Right renal cortex interstitium (tissue), 3 donors: ENCODE measurements around the gene SLC7A6OS. TPM values are rescaled to one million over a fixed set of nuclear protein-coding genes. Genes with fewer than 3 reads are reported as not detected.
A peak's percentile ranks its signal among the peaks of the same experiment; 100 is the strongest.

Experiments
- DNase-seq, 3 donors: peaks; one replicate each; pipeline ENCODE4 v3.0.0-alpha.2; 2013; ENCODE audit warnings: low read depth in 3 of 3, low spot score in 2 of 3
- polyA plus RNA-seq, 3 donors: library from polyadenylated mRNA; unstranded; fragments of 120-200 nt; gene quantifications; one replicate each; pipeline ENCODE4 v1.2.1, GENCODE V29; 2013; ENCODE audit not compliant: insufficient read length in 3 of 3

Gene SLC7A6OS
- polyA plus RNA-seq, 3 donors, result 21.1 to 23.9 (median 21.4) TPM

DNA sequence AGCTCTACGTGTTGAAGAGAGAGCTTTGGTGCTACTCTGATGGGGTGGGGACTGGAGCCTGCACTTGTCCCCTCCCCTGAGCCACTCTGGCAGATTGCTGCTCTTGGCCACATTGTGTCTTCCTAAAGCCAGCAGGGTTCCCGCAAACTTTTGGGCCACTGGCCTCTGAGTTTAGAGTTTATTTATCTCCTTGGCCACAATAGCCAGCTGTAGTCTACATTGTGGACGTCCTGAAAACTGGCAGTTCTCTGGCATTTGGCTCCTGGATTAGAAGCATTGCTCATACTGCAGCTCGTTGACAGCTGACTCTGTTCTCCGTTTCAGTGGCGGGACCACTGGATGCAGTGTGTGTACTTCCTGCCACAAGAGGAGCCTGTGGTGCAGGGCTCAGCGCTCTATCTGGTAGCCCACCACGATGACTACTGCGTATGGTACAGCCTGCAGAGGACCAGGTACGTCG lies 34.6 kb upstream of the SLC7A6OS start:
- no peak for DNase-seq

DNA sequence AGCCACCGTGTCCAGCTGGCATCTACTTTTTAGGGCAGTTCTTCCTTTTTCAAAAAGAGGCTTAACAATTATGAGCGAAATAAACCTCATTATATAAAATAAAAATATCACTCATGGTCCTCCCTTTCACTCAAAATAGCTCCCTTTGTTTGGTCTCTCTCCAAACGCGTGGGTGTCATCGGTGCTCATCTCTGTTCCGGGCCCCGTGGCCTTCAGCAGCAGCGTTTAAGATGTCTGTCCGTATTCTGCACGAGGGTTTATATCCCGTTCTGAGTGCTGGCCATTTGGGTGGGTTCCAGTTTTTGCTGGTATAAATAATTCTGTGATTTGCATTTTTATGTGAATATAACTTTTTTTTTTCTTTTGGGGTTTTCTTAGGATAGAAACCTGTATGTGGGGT lies 33.5 kb upstream of the SLC7A6OS start:
- no peak for DNase-seq

DNA sequence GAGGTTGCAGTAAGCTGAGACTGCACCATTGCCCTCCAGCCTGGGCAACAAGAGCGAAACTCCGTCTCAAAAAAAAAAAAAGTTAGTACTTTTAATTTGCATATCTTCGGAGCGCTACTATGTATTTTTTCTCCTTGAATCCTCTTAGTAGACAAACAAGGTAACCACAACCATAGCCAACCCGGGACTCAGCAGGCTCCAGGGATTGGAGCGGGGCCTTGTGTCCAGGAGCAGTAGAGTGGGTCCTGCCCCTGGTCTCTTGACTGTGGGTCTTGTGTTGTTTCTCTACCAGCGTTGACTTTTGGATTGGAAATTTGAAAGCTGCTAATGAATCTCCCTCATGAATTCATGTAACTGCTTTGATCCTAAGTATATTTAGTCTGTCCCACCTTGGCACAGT lies 32.4 kb upstream of the SLC7A6OS start:
- DNase-seq, result no peak

DNA sequence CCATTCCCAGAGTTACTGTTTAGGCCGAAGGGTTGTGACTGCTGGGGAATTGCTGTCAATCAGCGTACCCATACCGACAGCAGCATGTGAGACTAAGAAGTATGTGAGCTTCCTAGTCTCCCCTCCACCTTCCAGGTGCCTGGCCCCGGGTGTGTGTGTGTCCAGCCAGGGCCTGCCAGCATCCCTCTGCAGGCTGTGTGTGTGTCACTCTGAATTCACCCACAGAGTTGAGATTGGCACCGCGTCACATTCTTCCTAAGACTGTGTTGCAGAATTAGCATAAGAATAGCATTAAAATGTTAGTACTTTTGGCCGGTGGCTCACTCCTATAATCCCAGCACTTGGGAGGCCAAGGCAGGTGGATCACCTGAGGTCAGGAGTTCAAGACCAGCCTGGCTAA lies 31.9 kb upstream of the SLC7A6OS start:
- no peak for DNase-seq

DNA sequence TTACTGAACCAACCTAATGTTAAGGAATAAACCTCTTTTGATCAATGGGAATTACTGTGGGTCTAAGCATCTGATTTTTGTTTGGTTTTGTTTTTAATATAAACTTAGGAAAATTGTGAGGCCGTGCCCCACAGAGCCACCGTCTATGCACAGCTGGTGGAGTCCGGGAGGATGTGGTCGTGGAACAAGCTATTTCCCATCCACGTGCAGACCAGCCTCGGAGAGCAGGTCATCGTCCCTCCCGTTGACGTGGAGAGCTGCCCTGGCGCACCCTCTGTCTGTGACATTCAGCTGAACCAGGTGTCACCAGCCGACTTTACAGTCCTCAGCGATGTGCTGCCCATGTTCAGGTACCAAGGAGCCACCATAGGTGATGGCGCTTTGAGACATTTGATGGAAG lies 28.5 kb upstream of the SLC7A6OS start:
- DNase-seq, result no peak

DNA sequence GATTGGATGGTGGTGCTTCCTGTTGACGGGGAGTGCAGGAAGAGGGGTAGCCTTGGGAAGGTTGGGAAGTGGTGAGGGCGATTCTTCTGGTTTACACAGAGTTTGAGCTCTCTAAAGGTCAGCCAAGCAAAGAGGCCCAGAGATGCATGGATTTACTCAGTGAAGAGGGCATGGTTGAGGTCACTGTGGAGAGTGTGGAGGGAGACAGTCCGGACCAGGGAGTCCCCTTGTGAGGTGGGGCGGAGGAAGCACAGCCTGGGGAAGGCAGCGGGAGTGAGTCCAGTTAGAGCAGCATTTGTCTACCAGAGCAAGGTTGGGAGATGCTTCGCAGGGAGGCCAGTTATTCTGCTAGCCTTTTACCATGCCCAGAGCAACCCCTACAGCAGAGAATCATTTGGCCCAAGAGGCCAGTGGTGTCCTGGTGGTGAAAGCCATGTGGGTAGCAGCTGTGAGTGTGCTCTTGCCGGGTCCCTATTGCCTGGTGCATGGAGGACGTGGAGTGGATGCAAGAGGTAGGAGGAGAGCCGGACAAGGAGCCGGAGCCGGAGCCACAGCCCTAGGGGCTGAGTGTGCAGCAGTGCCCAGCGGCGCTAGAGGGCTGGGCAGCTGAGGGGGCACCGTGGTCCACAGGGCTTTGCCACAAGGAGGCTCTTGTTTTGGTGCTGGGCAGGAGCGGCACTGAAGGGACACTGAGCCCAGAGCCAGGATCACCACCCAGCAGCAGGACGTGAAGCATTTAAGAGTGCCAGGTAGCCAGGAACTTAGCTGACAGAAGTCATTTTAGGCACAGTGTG lies 27.8 kb upstream of the SLC7A6OS start:
- no peak for DNase-seq

DNA sequence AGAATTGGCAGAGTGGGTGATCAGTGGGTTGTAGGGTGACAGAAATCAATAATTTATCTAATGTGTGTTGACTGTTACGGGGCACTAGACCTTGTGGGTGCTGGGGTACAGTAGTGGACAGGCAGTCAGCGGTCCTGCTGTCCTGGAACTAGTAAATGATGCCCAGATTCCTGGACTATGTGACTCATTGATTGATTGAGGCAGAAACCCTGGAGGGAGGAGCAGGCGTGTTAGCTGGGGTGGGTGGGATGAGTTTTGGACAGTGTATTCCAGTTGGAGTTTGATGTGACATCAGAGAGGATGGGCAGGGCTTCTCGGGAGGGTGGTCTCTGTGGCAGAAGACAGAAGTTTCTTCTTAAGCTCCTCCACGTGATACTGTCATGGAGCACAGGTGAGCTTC lies 24.4 kb upstream of the SLC7A6OS start:
- DNase-seq, result no peak

DNA sequence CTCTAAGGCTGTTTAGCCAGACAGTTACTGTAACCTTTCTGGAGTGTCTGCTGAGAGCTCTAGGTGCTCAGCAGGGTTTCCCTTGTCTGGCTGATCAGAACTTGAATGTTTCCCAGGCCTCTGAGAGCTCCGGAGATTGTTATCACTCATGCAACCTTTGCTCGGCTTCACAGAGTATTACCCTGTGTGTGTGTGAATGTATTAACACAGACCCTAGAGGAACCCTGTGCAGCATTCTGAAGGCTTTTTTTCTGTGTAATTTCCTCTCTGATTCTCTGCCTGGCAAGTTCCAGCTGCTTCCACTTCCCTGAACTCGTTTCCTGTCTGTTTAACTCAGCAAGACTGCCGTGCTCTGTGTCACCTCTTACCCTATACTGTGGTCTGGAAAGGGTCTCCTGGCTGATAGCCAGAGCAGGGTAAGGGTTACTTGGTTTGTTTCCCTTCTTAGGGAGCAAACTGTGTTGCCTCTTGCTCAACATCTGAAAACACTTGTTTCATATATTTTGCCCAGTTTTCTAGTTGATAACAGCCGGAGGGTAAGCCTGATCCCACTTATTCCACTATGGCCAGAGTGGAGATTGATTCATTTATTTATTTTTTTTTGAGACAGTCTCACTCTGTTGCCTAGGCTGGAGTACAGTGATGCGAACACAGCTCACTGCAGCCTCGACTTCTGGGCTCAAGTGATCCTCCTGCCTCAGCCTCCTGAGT lies 21.8 kb upstream of the SLC7A6OS start:
- DNase-seq, result peak in 1 of 3 donors; percentile 29

DNA sequence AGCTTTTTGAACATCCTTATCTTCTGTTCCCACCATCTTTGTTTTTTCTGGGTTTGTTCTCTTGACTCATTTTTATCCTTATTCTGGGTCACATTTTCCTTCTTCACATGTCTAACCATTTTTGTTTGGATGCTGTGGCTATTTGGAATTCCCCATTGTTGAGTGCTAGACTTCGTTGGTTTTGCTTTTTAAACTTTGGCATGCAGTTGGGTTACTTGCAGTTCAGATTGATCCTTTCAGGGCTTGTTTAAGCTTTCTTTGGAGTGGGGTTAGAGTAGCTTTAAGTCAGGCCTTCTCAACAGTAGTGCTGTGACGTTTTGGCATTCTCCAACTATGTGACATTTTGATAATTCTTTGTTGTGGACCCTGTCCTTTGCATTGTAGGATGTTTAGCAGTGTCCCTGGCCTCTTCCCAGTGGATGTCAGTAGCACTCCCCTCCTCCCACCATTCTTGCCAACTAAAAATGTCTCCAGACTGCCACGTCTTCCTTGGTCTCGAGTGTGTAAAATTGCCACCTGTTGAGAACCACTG lies 21.2 kb upstream of the SLC7A6OS start:
- DNase-seq, result no peak

DNA sequence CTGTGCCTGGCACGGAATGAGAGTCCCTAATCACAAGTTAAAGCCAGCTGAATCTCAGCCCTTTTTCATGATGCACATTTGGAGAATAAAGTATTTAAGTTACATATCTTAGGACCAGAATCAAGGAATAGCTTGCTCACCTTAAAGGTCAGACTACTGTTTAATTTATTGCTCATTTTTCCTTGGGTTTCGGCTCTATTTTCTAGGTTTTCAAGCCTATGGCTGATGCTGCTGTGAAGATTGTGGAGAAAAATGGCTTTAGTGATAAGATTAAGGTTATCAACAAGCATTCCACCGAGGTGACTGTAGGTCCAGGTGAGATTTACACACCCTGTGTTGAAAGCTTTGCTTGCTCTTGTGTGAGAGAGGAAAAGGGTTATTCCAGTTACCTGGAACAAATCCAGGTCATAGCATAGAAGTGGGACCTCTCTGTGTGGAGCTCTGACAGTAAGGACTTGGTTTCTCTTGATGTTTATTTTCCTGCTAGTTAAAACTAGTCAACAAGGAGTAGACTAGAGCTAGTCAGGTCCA lies 18.2 kb upstream of the SLC7A6OS start:
- no peak for DNase-seq

DNA sequence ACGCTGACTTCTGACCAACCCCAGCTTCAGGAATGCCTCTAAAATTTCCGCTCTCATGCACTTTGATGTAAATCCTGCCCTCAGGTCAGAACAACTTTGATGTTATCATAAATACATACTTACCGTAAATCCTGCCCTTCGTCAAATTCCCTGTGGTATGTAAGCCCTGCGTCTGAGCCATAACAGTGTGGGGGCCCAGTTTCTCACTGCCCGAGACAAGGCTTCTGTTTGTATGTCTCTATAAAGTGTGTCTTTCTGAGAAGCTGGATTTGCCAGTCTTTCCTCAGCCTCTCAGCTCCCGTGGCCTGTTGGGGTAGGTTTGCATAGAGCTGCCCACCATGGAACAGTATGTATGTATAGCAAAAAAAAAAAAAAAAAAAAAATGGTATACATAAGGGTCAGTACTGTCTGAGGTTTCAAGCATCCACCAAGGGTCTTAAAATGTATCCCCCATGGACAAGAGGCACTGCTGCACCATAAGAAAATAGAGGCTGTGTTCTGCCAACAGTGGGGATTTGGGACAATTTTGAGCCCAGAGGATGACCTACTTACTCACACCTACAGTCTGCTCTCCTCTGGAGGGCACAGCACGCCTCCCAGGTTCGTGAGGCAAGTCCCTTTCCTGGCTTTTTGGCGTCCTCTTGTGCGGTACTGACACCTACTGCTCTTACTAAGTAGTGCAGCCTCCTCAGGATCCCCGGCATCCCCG lies 17.6 kb upstream of the SLC7A6OS start:
- DNase-seq, result peak in 1 of 3 donors; percentile 74

DNA sequence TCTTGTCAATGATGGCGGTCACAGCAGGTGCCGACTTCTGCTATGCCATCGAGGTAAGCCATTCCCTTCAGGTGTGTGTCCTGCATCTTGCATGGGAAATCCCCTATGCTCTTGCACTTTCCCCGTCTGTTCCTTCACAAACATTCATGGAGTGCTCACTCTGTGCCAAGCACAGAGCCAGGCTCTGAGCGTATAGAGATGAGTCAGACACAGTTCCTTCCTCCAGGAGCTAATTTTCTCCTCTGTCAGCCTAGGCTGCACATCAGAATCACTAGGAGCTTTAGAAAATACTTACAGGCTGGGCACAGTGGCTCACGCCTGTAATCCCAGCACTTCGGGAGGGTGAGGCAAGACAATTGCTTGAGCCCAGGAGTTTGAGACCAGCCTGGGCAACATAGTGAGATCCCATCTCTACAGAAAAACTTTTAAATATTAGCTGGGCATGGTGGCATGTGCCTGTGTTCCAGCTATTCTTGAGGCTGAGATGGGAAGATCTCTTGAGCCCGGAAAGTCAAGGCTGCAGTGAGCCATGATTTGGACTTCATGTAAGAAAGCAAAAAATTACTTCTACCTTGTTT lies 14.1 kb upstream of the SLC7A6OS start:
- no peak for DNase-seq

DNA sequence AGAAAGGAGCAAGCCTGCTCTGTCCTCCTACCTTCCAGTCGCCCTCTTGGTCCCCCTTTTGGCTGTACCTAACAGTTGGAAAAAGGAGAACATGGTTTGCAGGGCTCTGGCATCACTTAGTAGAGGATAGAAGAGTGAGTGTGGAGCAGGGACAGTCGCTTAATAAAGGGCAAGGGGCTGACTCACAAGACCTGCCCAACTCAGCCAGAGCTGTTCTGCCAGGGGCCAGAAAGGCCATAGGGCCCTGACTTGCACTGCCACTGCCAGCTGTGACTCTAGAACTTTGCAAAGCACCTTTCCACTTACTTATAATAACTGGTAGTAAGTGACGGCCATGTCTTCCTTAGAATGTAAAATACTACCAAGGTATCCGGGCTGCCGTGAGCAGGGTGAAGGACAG lies 13.6 kb upstream of the SLC7A6OS start:
- no peak for DNase-seq

DNA sequence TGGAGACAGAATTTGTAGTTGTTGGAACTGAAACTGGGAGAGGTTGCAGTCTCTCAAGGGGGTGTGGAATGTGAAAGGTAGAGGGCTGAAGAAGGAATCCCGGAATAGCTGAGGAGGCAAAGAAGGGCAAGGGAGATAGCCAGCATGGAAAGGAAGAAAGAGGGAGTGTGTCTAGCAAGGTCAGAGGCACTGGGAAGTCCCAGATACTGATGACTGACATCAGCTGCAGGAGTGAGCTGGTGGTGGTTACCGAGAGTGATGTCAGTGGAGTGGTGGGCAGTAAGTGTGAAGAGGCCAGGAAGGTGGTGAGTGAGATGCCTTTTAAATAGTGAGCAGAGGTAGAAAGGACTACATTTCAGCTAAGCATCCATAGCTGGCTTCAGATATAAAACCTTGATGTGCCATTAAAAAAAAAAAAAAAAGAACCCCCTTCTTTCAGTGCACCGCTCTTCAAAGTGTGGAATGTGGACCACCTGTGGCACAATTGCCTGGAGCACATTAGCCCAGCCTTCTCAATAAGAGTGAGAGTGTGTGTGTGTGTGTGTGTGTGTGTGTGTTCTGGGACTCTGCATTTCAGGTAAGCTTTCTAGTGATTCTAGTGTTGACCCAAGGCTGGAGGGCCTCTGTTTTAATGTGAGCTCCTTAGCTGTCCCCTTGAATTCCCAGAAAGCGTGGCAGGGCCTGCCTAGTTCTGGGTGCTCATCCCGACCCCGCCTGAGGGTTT lies 8.6 kb upstream of the SLC7A6OS start:
- no peak for DNase-seq

DNA sequence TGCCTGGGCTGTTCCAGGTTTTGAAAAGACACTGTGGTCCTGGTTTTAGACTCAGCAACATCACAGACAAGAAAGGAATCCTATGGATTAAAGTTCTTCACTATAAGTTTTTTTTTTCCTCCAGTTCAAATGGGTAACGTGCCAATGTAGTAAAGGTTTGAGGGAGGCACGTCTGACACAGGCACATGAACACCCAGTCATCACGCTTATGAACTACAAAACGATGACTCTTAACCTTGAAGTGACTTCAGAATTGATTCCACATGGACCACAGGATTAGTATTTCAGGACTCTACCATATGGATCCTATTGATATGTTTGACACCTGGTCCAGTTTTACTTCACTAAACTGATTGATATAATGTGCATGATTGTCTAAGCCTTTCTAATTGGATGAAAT lies 2.4 kb upstream of the SLC7A6OS start:
- no peak for DNase-seq

DNA sequence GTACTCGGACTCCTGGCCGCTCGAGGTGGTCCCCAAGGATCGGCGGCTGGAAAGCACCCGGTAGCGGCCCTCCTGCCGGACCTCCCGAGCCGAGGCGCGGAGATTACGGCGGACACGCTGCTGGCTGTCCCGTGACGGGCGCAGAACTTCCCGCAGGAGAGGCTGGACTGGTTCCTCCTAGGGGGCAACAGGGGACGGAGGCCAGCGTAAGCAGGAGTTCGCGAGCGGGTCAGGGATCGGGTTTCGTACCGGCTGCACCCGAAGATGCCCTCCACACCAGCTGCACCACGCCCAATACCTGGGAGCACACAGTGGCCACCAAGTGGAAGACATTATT lies 341 bp downstream of the SLC7A6OS start:
- no peak for DNase-seq

DNA sequence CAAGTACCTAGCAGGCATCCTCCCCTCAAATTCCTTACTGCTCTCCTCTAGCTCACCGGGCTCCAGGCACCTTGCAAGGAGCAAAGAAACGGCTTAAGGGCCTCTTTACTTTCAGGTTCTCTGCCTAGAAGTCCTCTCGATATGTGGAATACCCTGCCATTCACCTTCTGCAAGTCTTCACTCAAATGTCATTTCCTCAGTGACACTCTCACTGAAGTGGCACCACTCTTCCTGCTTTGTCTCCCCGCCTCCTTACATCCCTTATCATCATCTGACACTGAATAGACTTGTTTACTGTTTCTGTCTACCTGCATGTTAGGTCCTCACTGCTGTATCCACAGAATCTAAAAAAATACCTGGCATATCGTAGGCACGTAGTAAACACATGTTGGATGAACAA lies 947 bp downstream of the SLC7A6OS start:
- no peak for DNase-seq

DNA sequence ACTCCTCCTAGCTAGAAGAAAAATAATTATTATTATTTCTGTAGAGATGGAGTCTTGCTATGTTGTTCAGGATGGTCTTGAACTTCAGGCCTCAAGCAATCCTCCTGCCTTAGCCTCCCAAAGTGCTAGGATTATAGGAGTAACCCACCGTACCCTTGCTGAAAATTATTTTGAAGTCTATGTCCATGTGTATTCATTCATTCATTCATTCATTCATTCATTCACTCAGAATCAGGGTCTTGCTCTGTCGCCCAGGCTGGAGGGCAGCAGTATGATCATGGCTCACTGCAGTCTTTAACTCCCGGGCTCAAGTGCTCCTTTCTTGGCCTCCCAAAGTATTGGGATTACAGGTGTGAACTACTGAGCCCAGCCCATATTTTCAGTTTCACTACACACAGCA lies 4.1 kb downstream of the SLC7A6OS start:
- DNase-seq, result no peak

DNA sequence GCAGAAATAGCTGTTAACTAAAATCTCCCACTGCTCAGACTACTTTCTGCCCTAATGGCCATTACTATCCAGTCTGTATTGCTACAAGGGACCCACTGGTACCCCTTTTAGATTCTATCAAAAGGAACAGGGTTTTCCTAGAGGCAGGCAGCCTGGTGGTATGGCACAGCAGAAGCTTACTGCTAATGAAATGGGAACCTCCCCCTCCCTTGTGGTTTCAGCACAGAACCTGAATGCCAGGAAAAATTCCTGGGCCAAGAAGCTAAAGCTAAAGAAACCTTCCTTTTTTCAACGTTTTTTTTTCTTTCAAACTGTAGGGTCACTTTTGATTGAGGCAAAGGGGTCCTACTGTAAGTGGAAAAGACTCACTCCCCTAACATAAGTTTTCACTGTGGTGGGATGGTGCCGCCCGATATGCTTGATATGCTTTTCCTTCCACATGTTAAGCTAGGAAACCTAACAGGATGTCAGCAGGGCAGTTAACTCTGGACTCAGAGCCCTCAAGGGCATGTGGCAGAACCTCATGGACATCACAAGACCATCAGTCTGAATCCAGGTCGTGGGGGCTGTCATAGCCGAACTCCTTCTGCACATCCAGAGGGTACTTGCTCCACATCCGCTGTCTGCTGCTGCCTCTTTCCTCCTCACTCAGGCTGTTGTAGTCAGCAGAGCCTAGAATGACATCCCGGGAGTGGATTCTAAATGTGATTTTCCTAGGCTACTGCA lies 9.8 kb downstream of the SLC7A6OS start:
- no peak for DNase-seq
